ENCODE results near the gene CD5L.

DNA sequence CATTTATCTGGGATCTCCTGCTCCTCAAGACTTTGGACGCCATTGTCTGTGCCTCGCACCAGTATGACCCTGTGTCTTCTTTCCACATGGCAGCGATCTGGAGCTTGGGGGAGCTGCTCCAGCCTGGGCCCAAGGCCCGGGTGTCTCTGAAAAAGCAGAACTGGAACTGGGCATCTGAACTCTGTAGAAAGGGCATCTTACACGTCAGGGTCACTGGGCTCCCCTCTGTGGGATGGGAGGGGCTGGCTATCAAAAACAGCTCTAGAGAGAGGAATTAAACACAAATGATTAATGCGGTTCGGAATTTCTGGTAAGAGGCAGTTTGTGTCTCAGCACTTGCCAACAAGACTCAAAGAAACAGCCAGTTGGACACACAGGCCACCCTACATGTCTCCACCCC, 37.8 kb downstream of the CD5L start:
- TF ChIP-seq, protein P1, sequence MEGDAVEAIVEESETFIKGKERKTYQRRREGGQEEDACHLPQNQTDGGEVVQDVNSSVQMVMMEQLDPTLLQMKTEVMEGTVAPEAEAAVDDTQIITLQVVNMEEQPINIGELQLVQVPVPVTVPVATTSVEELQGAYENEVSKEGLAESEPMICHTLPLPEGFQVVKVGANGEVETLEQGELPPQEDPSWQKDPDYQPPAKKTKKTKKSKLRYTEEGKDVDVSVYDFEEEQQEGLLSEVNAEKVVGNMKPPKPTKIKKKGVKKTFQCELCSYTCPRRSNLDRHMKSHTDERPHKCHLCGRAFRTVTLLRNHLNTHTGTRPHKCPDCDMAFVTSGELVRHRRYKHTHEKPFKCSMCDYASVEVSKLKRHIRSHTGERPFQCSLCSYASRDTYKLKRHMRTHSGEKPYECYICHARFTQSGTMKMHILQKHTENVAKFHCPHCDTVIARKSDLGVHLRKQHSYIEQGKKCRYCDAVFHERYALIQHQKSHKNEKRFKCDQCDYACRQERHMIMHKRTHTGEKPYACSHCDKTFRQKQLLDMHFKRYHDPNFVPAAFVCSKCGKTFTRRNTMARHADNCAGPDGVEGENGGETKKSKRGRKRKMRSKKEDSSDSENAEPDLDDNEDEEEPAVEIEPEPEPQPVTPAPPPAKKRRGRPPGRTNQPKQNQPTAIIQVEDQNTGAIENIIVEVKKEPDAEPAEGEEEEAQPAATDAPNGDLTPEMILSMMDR (conservative IDR thresholded peaks at IDR 0.05) = no peak
- TF ChIP-seq ZFX (IDR thresholded peaks at IDR 0.05) = no peak
